GM13976 (cell line): ENCODE measurements around the gene IER3.
A peak's percentile ranks its signal among the peaks of the same experiment; 100 is the strongest.
"Not testable (repeated sequence)": the region's sequence is repeated elsewhere in the genome, so short reads cannot be mapped to it uniquely, and the experiment has no call there.

Experiments
- DNase-seq: peaks from one replicate; pipeline ENCODE4 v3.0.0; 2012; ENCODE audit warnings: low spot score
- CTCF ChIP-seq: IDR thresholded peaks from 2 replicates; pipeline ENCODE4 v1.5.1; 2012; ENCODE audit warnings: borderline replicate concordance, mild to moderate bottlenecking; ENCODE audit not compliant: insufficient read depth; ENCODE audit errors: extremely low read depth, missing control alignments, control extremely low read depth
- in situ Hi-C: fragments of 300-500 bp; cut with MboI; formaldehyde crosslinking; loops from one replicate; pipeline ENCODE4 v1.12.0; 2022; ENCODE audit warnings: low sequenced_read_pairs, mixed read lengths, inconsistent platforms; ENCODE audit not compliant: unreplicated experiment

The IER3 gene

GRCh38 chr6:30721198-30722024 lies 22.9 kb downstream of the IER3 start:
- peak; percentile 25 for TF ChIP-seq CTCF
- in situ Hi-C loops, result no loop called here
- peak; percentile 92 for DNase-seq

GRCh38 chr6:30720738-30721197 lies 23.6 kb downstream of the IER3 start:
- no peak for TF ChIP-seq CTCF
- no peak for DNase-seq
- in situ Hi-C loops, result no loop called here

DNA sequence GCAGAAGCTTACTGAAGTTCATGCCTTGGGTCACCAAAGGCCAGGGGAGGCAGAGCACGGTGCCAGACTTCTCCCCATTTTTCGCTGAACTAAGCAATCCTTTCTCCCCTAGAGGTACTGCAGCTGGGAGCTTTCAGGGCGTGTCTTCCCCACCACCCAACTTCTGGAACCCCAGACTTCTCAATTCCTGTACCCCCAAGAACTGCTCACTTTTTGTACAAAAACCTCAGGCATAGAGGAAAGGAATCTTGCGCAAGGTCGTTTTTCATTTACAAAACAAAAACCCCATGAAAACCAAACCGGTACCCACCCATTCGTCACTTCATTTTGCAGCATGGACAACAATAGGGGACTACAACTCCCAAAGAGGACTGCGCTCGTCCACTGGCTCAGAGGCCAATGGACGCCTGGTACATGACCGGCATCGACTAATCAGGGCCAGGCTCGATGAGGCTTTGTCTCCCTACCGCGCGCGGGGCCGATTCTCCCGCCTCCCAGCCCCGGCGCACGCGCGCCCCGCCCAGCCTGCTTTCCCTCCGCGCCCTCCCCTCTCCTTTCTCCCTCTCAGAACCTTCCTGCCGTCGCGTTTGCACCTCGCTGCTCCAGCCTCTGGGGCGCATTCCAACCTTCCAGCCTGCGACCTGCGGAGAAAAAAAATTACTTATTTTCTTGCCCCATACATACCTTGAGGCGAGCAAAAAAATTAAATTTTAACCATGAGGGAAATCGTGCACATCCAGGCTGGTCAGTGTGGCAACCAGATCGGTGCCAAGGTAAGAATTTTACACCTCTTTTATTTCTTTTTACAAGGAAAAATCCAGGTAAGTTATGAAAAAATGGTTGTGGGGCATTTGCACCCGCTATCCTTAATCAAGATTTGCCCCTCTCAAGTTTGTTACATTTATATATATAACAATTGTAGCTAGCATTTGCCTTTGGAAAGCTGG lies 24.3 kb downstream of the IER3 start, which contains the start of gene TUBB:
Gene TUBB, plus strand, starts transcription at position 562 of the 947 bp plus-strand sequence. Its CDS starts 155 bp downstream, at position 717.
- in situ Hi-C loops, result no loop called here
- DNase-seq, result peak; percentile 88
- no peak for TF ChIP-seq CTCF

DNA sequence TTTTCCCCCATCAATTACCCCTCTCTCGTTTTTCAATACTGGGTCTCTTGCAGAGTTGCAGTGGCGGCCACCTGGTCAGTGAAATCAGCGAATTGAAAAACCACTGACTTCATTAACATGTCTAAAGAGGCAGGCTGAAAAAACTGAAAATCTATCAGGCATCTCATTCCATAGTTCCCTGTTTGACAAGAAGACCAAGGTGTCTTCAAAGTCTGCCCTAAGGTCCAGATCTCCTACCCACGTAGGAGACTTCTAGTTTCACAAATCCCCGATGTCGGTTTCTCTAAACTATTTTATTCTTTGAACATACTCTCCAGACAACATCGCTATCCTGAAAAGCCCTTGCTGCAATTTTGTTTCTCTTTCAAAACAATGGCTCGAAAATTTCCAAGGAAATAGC lies 25.0 kb downstream of the IER3 start:
- in situ Hi-C loops, result no loop called here
- no peak for DNase-seq
- no peak for TF ChIP-seq CTCF

DNA sequence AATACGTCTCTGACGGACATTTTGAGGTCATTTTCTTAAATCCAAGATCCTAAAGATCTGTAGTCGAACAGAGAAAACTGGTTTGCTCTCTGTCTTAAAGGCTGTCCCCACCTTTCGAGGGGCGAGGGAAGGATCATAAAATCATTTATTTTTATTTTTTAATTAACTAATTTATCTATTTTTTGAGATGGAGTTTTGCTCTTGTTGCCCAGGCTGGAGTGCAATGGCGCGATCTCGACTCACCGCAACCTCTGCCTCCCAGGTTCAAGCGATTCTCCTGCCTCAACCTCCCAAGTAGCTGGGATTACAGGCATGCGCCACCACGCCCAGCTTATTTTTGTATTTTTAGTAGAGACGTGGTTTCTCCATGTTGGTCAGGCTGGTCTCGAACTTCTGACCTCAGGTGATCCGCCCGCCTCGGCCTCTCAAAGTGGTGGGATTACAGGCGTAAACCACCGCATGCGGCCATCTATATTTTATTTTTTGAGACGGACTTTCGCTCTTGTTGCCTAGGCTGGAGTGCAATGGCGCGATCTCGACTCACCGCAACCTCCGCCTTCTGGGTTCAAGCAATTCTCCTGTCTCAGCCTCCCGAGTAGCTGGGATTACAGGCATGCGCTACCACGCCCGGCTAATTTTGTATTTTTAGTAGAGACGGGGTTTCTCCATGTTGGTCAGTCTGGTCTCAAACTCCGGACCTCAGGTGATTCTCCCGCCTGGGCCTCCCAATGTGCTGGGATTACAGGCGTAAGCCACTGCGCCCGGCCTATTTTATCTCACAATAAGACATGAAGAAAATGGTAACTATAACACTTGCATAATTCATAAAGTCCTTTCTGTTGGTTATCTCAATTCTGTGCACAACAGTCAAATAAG lies 26.3 kb downstream of the IER3 start:
- DNase-seq, in situ Hi-C loops: not testable (repeated sequence)

DNA sequence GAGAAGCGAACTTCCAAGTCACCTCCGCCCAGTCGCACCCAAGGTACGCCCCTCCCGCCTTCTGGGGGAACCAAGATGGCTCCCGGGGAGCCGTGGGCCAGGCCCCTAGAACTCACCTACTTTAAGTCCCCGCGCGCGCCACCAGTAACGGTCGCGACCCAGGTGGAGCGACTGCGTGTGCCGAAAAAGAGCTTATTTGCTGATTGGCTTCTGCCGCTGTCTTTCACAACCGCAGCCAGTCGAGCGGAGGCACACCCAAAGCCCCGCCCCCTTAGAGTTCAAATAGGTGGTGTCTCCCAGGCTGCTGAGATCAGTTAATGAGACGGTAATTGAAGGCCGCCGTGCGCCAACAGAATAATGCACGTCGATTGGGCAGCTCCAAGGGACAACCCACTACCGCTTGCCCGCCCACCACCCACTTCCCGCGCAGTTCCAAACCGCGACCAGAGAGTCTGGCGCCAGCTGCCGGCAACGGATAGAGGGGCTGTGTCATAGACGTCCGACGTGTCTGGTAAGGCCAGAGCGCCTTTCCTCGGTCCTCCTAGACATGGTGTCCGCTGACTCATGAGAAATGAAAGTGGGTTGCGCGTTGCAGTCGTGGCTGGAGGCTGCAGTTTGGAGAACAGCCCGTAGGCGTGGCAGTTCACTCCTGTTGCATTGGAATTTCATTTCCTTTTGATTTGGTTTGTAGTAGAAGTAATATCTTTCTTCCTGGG lies 27.1 kb downstream of the IER3 start, which contains the start of gene MDC1:
Gene MDC1, minus strand, starts transcription at position 153 of the 716 bp plus-strand sequence. CDS start 2,106 bp downstream, outside the sequence.
- peak; percentile 95 for DNase-seq
- TF ChIP-seq CTCF, result no peak
- in situ Hi-C loops, result no loop called here
